Jurkat, Clone E6-1 (cell line): ENCODE data around the gene SEMA4A.
"Not testable (repeated sequence)": the region's sequence is repeated elsewhere in the genome, so short reads cannot be mapped to it uniquely, and the experiment has no call there.

ENCODE experiments used
- DNase-seq: peaks from one replicate; pipeline ENCODE4 v3.0.0-alpha.2; 2011; ENCODE audit warnings: low read depth, low spot score
- H3K4me3 ChIP-seq: 2 replicates; pipeline ENCODE4 v1.5.1; 2011; ENCODE audit warnings: mild to moderate bottlenecking, low read length, control low read depth, moderate library complexity

The SEMA4A gene

GRCh38 chr1:156117414-156118176, 35.8 kb upstream of the SEMA4A start:
- no peak overlapping the region for H3K4me3 ChIP-seq
- no peak for DNase-seq

GRCh38 chr1:156118177-156118868, 35.1 kb upstream of the SEMA4A start:
- DNase-seq = no peak
- no peak overlapping the region for H3K4me3 ChIP-seq

- H3K4me3 ChIP-seq = no peak overlapping the region
- no peak for DNase-seq
Observed at GRCh38 chr1:156119503-156120209, 33.7 kb upstream of the SEMA4A start.

- no peak for DNase-seq
- no peak overlapping the region for H3K4me3 ChIP-seq
Observed at GRCh38 chr1:156120318-156120717, 33.1 kb upstream of the SEMA4A start.

GRCh38 chr1:156121005-156121404, 32.4 kb upstream of the SEMA4A start:
- not testable (repeated sequence) for DNase-seq, H3K4me3 ChIP-seq

GRCh38 chr1:156121457-156121856, 31.9 kb upstream of the SEMA4A start:
- DNase-seq = no peak
- H3K4me3 ChIP-seq = no peak overlapping the region

GRCh38 chr1:156122086-156122485, 31.3 kb upstream of the SEMA4A start:
- no peak overlapping the region for H3K4me3 ChIP-seq
- DNase-seq = no peak

GRCh38 chr1:156122519-156123355, 30.6 kb upstream of the SEMA4A start:
- no peak for DNase-seq

GRCh38 chr1:156123356-156124196, 29.8 kb upstream of the SEMA4A start:
- DNase-seq = no peak
- H3K4me3 ChIP-seq = no peak overlapping the region

More at GRCh38 chr1:156122519-156123355, 30.6 kb upstream of the SEMA4A start:
- H3K4me3 ChIP-seq = no peak overlapping the region

GRCh38 chr1:156124557-156125483, 28.6 kb upstream of the SEMA4A start:
- no peak overlapping the region for H3K4me3 ChIP-seq
- DNase-seq = no peak

GRCh38 chr1:156125544-156125943, 27.8 kb upstream of the SEMA4A start:
- H3K4me3 ChIP-seq, DNase-seq: not testable (repeated sequence)

GRCh38 chr1:156126043-156126629, 27.2 kb upstream of the SEMA4A start:
- no peak for DNase-seq
- H3K4me3 ChIP-seq = peak overlapping the region; percentile 24

- peak overlapping the region; percentile 24 for H3K4me3 ChIP-seq
- peak; percentile 96 for DNase-seq
Observed at GRCh38 chr1:156126630-156127534, 26.5 kb upstream of the SEMA4A start.

- no peak overlapping the region for H3K4me3 ChIP-seq
- no peak for DNase-seq
Observed at GRCh38 chr1:156128308-156128653, 25.1 kb upstream of the SEMA4A start.

- no peak for DNase-seq
- H3K4me3 ChIP-seq = no peak overlapping the region
Observed at GRCh38 chr1:156128654-156129597, 24.5 kb upstream of the SEMA4A start.
